Inferior parietal cortex (tissue), 1 donor: ENCODE data around the gene GABRR2.
A peak's percentile ranks its signal among the peaks of the same experiment; 100 is the strongest.
"Not testable (repeated sequence)": the region's sequence is repeated elsewhere in the genome, so short reads cannot be mapped to it uniquely, and the experiment has no call there.

Experiments used
- DNase-seq: peaks from one replicate; pipeline ENCODE4 v3.0.0-alpha.2; 2016; ENCODE audit errors: extremely low spot score

GABRR2 gene

DNA sequence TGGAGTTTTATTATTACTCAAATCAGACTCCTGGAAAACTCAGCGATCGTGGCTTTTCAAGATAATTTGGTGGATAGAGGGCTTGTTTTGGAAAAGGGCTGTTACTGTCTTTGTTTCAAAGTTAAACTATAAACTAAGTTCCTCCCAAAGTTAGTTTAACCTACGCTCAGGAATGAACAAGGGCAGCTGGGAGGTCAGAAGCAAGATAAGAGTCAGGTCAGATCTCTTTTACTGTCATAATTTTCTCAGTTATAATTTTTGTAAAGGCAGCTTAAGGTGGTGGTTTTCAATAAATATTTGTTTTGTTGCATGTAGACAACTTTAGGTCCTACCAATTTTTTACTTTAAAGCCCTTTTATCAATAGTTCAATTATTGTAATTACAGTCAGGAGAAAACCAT lies 9.2 kb upstream of the GABRR2 start:
- DNase-seq, result no peak

DNA sequence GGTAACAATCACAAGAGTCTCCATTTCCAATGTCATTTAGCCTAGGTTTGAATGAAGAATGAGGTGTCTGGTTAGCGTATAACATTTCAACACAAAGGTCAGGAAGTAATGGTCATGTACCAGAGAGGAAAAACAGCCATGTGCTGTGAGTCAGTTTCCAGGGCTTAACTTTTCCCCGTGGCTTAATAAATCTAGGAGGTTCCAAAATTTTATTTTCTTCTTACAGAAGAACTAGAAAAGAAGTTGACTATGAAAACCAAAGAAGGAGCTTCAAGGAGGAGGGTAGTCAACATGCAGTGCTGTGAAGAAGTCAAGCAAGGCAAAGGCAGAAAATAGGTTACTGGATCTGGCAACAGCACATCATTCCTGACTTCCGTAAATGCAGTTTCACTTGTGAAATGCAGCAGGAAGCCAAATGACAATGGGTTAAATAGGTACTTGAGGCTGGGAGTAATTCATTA lies 8.4 kb upstream of the GABRR2 start:
- DNase-seq, result no peak

DNA sequence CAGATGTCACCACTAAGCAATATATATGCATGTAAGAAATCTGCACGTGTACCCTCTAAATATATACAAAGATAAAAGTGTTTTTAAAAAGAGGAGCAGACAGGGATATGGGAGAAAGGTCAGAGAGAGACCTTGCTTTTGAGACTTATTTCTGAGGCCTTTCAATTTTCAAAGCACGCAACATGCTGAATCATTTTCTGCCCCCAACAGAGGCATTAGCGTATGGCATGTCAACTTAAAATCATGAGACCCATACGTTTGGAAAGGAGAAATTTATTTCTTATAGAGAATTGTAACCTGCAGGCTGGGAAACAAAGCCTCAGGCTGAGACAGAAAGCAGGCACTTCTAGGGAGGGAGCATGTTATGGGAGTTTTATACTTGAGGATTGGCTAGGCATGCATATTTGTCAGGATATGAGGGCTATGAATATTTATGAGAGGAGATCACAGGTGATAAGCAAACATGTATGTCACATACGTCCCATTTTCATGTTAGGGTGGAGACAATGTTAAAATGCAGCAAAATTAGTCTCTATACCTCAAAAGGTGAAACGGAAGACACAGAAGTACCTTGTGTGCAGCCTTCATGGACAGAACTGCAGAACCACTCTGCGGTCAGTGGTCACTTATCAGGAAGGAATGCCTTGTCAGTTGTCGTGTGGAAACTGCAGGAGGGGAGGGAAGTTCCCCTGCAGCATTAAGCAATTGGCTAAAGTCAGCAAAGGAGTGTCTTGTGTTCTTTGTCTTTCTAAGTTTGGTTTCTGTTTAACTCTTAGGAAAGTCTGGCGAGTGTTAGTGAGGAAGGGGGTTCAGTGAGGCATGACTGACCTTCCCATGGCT lies 6.3 kb upstream of the GABRR2 start:
- DNase-seq, result peak; percentile 25

DNA sequence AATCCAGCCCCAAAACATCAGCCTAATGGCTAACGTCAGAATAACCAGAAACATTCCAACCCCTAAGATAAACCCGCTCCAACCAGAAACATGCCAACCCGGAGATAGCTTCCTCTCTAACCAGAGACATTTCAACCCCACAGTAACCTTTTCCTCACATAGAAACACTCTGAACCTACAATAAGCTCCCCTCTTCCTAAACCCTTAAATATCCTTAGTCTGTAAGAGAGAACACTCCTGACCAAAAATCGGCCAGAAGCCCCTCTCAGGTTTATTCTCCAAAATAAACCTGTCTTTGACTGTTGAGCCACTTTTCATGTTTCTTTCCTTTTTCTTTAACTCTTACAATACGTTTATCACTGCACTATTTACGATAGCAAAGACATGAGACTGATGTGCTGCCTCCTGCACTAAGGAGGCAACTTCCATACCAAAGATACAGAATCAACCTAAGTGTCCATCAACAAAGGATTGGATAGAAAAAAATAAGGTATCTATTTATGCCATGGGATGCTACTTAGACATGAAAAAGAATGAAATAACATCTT lies 5.0 kb upstream of the GABRR2 start:
- no peak for DNase-seq

DNA sequence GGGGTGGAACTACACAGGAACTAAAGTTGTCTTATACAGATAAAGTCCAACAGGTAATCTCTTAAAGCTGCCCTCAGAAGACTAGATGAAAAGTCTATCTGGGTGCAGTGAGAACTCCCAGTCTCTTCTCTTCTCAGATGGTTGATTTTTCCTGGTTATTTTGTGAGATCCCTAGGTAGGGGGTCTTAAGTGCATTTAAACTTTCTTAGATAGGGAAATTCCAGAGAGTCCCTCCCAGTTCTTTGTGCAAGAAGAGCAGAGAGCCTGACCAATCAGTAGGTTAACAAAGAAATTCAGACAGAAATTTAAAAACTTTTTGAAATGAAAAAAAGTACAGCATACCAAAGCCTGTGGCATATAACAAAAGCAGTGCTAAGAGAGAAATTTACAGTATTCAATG lies 2.0 kb upstream of the GABRR2 start:
- DNase-seq, result no peak

DNA sequence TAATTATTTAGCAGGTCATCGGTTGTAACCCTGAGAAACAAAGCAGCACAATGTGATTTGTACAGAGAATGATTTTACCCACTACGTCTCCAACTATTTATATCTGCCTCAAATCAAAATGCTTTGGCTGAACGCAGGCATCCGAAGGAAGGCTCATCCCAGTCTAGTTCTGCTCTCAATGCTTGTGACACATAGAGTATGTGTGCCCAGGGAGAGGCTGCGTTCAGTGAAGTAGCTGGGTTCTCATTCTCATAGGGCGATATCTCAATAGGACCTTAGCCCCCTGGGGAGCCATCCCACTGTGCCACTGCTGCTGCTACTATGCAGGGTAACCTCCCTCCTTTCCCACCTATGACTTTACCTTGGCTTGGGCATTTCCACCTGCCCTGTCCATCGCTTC lies 407 bp downstream of the GABRR2 start:
- no peak for DNase-seq

DNA sequence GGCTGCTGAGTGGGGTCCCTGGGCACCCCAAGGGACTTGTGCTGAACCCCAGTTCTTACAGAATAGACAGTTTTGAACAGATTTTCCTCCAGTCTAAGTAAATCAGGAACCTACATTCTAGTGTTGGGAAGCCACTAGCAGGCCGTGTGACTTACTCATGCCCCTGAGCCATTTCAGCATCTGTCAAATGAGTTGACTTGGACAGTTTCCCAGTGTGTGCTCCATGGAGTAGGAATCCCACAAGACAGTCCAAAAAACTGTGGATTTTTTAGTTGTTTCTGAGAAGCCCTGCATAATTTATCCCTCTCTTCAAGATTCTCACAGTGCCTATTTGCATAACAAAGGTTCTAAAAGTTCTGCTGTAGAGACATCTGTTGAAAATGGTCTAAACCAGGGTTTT lies 2.1 kb downstream of the GABRR2 start:
- DNase-seq, result peak; percentile 53

DNA sequence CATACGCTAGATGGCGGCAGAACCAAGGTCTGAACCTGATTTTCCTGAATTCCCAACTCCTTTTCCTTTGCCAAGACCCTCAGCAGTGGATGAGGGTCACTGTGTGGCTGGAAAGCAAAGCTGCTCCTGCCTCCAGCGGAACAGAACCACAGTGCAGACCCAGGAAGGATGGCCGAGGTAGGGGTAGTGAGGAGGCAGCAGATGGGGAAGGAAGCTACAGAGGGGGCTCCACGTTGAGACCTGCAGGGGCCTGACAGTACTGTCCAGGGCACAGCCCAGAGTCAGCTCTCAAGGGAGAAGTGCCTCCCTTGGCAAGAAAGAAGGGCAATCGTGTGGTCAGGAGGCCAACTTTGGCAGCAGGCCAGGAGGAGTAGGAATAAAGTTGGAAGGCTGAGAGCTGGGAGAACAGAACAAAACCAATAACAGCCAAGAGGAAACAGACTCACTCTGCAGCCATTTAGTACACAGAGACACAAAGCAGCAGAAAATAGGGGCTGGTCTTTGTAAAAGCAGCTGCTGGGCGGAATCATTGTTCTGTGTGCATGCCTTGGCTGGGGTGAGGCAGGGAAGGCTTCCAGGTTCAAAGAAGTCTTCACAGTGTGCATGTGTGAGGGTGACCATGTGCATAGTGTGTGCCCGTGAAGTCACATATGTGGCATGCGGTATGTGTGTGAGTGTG lies 3.1 kb downstream of the GABRR2 start:
- peak; percentile 49 for DNase-seq

DNA sequence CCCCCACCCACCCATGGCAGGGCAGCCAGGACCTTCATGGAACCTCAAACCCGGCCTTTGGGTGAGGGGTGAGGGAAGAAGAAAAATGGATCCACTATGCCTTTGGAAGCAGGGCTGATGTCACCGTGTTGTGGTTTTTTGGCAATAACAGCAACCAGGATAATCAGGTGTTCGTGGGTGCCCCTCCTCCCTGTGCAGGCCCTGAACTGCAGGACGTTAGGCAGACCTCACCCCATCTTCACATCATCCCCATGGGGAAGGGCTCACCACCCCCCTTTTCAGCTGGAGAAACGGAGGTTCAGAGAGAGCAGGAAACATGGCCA lies 3.6 kb downstream of the GABRR2 start:
- no peak for DNase-seq

DNA sequence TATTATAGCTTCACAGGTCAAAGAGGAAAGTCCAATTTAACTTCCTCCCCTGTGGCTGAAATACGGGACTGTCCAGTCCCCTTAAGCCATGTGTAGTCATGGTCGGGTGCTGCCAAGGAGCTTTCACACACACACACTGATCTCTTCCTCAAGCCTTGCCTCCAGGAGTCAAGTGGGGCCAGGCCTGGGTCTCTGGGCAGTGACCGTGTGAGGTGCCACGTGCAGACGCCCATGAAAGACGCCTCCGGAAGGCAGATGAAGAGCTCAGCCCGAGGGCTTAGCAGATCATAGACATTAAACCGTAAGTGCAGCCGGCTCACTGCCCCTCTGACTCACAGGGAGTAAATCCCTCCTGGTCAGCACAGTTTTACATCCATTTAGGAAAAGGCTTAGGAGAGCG lies 4.2 kb downstream of the GABRR2 start:
- no peak for DNase-seq

DNA sequence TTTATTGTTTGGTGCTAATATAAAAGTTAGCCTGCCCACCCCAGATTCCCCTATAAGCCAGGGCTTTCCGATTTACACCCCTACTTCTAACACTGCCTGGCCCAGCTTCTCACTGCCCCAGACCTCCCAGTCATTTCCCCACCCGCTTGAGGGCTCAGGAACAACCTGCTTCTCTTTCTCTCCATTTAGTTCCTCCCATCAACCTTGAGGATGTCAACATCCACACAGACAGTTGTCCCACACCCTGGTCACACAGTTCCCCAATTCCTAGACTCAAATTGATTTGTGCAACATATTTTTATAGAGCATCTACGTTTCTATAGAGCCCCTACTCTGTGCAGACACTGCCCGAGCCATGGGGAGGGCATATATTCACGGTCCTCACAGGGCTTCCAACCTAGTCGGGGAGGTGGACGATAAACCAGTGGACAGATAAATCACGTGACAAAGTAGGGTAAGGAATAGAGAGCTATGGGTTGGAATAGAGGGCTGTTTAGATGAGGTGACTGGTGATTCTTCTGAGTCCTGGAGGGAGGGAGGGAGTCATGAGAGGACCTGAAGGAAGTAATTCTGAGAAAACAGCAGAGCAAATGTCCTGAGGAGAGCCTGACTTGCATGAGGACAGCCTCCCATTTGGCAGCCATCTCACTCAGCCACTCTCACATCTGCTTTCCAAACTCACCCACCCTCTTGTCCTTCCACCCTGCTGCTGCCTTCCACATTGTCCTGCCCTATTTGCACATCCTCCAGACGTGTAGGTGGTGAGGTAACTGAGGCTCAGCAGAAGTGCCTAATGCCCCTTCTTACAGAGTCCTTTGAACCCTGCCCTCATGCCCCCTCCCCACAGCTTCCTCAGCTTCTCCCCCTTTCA lies 6.3 kb downstream of the GABRR2 start:
- DNase-seq, result no peak

DNA sequence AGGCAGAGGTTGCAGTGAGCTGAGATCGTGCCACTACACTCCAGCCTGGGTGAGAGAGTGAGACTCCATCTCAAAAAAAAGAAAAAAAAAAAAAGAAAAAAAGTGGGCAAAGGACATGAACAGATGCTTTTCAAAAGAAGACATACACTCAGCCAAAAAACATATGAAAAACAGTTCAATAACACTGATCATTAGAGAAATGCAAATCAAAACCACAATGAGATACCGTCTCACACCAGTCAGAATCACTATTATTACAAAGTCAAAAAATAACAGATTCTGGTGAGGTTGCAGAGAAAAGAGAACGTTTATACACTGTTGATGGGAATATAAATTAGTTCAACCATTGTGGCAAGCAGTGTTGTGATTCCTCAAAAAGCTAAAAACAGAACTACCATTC lies 10.6 kb downstream of the GABRR2 start:
- not testable (repeated sequence) for DNase-seq

DNA sequence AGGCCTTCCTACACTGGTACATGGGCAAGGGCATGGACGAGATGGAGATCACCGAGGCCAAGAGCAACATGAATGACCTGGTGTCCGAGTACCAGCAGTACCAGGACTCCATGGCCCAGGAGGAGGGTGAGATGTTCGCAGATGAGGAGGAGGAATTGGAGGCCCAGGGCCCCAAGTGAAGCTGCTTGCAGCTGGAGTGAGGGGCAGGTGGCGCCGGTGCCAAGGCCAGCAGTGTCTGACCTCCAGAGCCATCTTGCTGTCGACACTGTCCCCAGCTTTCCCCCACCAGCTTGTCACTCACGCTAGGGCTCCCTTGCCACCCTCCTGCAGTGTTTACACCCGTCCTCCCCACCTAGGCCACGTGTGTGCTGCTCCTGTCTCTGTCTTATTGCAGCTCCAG lies 12.2 kb downstream of the GABRR2 start:
- no peak for DNase-seq

DNA sequence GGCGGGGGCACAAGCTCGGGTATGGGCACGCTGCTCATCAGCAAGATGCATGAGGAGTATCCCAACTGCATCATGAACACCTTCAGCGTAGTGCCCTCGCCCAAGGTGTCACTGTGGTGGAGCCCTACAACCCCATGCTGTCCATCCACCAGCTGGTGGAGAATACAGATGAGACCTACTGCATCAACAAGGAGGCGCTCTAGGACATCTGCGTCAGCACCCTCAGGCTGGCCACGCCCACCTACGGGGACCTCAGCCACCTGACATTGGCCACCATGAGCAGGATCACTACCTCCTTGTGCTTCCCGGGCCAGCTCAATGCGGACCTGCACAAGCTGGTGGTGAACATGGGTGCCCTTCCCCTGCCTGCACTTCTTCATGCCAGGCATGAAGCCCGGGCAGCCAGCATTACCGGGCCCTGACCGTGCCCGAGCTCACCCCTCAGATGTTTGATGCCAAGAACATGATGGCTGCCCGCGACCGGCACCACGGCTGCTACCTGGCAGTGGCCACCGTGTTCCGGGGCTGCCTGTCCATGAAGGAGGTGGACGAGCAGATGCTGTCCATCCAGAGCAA lies 12.8 kb downstream of the GABRR2 start:
- no peak for DNase-seq

DNA sequence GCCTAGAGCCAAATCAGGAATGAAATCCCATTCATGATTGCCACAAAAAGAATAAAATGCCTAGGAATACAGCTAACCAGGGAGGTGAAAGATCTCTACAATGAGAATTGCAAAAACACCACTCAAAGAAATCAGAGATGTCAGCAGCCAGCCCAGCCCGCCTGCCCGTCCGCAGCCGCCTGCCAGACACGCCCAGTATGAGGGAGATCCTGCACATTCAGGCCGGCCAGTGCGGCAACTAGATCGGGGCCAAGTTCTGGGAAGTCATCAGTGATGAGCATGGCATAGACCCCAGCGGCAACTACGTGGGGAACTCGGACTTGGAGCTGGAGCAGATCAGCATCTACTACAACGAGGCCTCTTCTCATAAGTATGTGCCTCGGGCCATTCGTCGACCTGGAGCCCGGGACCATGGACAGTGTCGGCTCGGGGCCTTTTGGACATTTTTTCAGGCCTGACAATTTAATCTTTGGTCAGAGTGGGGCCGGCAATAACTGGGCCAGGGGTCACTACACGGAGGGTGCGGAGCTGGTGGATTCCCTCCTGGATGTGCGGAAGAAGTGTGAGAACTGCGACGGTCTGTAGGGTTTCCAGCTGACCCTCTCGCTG lies 13.4 kb downstream of the GABRR2 start:
- no peak for DNase-seq

DNA sequence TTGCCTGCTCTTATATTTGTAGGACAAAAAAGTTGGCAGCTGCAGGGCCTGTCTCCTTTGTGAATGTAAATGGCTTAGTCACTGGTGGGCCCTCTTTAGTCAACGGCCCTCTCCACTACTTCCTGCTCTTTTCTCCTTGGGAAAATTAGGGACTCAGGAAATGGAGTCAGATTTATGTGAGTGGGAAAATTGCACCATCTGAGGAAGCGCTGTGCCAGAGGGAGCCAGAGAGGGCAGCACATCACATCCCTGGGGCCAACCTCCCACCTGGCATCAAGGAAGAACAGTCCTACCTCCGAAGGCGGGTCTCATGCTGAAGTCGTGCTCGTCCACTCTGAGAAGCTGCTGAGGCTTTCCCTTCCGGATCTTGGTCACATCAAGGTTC lies 15.6 kb downstream of the GABRR2 start:
- DNase-seq, result no peak

DNA sequence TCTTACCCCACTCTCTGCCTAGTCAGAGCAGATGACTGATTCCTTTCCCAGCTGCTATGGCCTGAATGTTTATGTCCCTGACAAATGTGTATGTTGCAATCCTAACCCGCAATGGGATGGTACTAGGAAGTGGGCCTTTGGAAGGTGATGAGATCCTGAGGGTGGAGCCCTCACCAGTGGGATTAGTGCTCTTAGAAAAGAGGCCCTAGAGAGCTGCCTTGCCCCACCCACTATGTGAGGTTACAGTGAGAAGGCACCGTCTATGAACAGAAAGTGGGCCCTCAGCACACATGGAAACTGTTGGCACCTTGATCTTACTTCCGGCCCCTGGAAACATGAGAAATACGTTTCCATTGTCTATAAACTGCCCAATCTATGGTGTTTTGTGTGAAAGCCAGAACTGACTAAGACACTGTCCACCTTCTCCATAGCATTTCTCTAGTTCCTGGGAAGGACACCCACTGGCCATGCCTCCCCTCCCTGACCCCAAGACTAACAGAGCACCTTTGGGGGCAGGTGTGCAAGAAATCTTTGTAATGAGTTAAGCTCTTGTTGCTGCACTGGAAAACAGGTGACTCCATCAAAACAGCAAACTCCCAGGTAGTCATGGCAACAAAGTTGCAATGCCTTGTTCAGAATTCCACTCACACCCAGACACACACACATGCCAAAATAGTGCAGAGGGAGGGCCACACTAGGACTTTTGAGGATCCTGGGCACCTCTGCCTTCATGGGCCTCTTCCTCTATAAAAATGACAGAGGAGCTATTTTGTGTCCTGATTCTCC lies 16.2 kb downstream of the GABRR2 start:
- DNase-seq, result no peak

DNA sequence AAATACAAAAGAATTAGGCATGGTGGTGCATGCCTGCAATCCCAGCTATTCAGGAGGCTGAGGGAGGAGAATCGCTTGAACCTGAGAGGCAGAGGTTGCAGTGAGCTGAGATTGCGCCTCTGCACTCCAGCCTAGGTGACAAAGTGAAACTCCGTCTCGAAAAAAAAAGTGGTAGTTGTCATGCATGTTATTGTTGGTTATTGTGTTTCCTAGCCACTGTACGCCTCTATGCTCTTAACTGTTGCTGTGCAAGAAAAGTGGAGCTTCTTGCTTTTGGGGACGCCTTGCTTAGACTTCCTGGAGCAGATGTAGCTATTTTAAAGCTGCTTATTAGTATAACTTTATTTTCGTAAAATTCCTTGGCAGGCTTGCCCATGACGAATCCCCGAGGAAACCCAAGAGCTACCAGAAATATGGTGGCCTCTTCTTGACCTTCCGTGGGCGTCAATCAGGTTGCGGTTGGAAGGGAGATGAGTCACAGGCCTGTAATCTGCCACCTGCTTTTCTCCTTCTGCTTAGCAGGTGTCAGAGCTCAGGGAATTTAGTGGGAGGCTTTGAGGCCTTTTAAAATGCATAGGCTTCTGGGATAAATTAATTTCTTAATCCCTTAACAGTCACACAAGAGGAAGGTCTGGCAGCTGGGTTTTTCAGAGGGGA lies 17.3 kb downstream of the GABRR2 start:
- DNase-seq, result peak; percentile 22

DNA sequence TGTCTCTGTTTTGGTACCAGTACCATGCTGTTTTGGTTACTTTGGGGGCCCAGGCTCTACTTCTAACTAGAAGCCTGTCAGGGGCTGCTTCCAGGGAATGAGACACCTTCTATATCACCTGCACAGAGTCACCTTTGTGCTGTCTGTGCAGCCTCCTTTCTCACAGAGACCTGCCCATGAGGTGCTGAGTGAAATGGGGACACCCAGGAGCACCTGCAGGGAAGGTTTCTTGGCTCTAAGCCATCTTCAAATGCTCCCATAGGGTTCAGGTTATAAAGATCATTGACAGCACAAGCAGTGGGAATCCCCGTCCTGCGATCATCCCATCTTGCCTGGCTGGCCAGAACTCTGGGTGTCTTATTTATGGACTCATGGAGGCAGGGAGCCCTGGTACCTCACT lies 19.1 kb downstream of the GABRR2 start:
- no peak for DNase-seq

DNA sequence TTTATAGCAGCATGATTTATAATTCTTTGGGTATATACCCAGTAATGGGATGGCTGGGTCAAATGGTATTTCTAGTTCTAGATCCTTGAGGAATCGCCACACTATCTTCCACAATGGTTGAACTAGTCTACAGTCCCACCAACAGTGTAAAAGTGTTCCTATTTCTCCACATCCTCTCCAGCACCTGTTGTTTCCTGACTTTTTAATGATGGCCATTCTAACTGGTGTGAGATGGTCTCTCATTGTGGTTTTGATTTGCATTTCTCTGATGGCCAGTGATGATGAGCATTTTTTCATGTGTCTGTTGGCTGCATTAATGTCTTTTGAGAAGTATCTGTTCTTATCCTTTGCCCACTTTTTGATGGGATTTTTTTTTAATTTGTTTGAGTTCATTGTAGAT lies 20.0 kb downstream of the GABRR2 start:
- not testable (repeated sequence) for DNase-seq
